HepG2 (cell line): ENCODE measurements around the gene PHF19. TPM values are rescaled to one million over a fixed set of nuclear protein-coding genes. Genes with fewer than 3 reads are reported as not detected.

ENCODE experiments used
- CERS6 ChIP-seq: sonication (generic); formaldehyde crosslinking; IDR thresholded peaks from 2 replicates; pipeline ENCODE4 v1.5.0; 2020; ENCODE audit warnings: missing genetic modification reagents
- FOXO1 ChIP-seq: sonication (generic); formaldehyde crosslinking; IDR thresholded peaks from 2 replicates; pipeline ENCODE4 v1.4.0; 2020; ENCODE audit warnings: missing genetic modification reagents
- GATAD2A ChIP-seq: IDR thresholded peaks from 2 replicates; pipeline ENCODE4 v1.6.1; 2016
- HBP1 ChIP-seq: IDR thresholded peaks from 2 replicates; pipeline ENCODE4 v1.6.1; 2016; ENCODE audit warnings: low read depth, control low read depth
- HMG20B ChIP-seq: conservative IDR thresholded peaks from 2 replicates; pipeline ENCODE4 v1.6.1; 2016; ENCODE audit warnings: missing genetic modification reagents, missing compliant biosample characterization
- NFIB ChIP-seq: sonication (generic); formaldehyde crosslinking; IDR thresholded peaks from 2 replicates; pipeline ENCODE4 v1.9.0; 2021; ENCODE audit warnings: missing genetic modification reagents, mild to moderate bottlenecking, borderline replicate concordance
- NFRKB ChIP-seq: fragments of 450-650 bp; IDR thresholded peaks from 2 replicates; pipeline ENCODE4 v1.6.1; 2017
- NKX3-1 ChIP-seq: sonication (generic); formaldehyde crosslinking; IDR thresholded peaks from 2 replicates; pipeline ENCODE4 v1.5.0; 2020; ENCODE audit warnings: missing genetic modification reagents
- NR1H2 ChIP-seq: sonication (generic); formaldehyde crosslinking; IDR thresholded peaks from 2 replicates; pipeline ENCODE4 v1.8.1; 2022; ENCODE audit warnings: low read depth, missing genetic modification reagents, borderline replicate concordance
- SIX1 ChIP-seq: sonication (generic); formaldehyde crosslinking; IDR thresholded peaks from 2 replicates; pipeline ENCODE4 v1.4.0; 2020; ENCODE audit warnings: missing genetic modification reagents, borderline replicate concordance
- TP53 ChIP-seq: sonication (generic); formaldehyde crosslinking; conservative IDR thresholded peaks from 2 replicates; pipeline ENCODE4 v1.4.0; 2020; ENCODE audit warnings: missing genetic modification reagents
- TSC22D2 ChIP-seq: sonication (generic); formaldehyde crosslinking; IDR thresholded peaks from 2 replicates; pipeline ENCODE4 v1.5.1; 2020; ENCODE audit warnings: missing genetic modification reagents, mild to moderate bottlenecking, borderline replicate concordance
- ZBTB7B ChIP-seq: sonication (generic); formaldehyde crosslinking; IDR thresholded peaks from 2 replicates; pipeline ENCODE4 v1.4.0; 2020; ENCODE audit warnings: missing genetic modification reagents
- ZNF10 ChIP-seq: sonication (generic); formaldehyde crosslinking; IDR thresholded peaks from 2 replicates; pipeline ENCODE4 v1.4.0; 2020; ENCODE audit warnings: mild to moderate bottlenecking, low read depth, missing genetic modification reagents, borderline replicate concordance
- ZNF142 ChIP-seq: sonication (generic); formaldehyde crosslinking; IDR thresholded peaks from 2 replicates; pipeline ENCODE4 v1.4.0; 2020; ENCODE audit warnings: missing genetic modification reagents
- ZNF18 ChIP-seq: sonication (generic); formaldehyde crosslinking; IDR thresholded peaks from 2 replicates; pipeline ENCODE4 v1.8.0; 2022; ENCODE audit warnings: mild to moderate bottlenecking, missing genetic modification reagents; ENCODE audit not compliant: insufficient replicate concordance
- ZNF776 ChIP-seq: sonication (generic); formaldehyde crosslinking; IDR thresholded peaks from 2 replicates; pipeline ENCODE4 v1.4.0; 2020; ENCODE audit warnings: mild to moderate bottlenecking, missing genetic modification reagents
- ZNF781 ChIP-seq: sonication (generic); formaldehyde crosslinking; IDR thresholded peaks from 2 replicates; pipeline ENCODE4 v1.5.1; 2020; ENCODE audit warnings: borderline replicate concordance, mild to moderate bottlenecking, missing genetic modification reagents; ENCODE audit errors: not compliant biosample characterization
- ZNF782 ChIP-seq: sonication (generic); formaldehyde crosslinking; IDR thresholded peaks from 2 replicates; pipeline ENCODE4 v1.4.0; 2020; ENCODE audit warnings: missing genetic modification reagents, mild to moderate bottlenecking, borderline replicate concordance
- polyA plus RNA-seq, 8 experiments: library from polyadenylated mRNA; depleted of rRNA in 3 of 8; stranded (reverse) in 7 of 8; unstranded in 1 of 8; fragments of >200 nt; fragmentation: Illumina TruSeq in 4 of 8; extraction: Trizol in 4 of 8; gene quantifications; 2 replicates each; pipeline versions ENCODE4 v1.2.1 to v1.2.3, GENCODE V29; 2011 to 2016; ENCODE audit warnings: low read depth in 4 of 8, missing spikeins in 1 of 8, mixed read lengths in 1 of 8; ENCODE audit not compliant: insufficient read depth in 1 of 8
- total RNA-seq, 5 experiments: library from RNA; depleted of rRNA; stranded (reverse); fragments of >200 nt; fragmentation: Illumina TruSeq; extraction: Trizol; gene quantifications; 2 replicates each; pipeline ENCODE4 v1.2.3, GENCODE V29; 2016; ENCODE audit warnings: low read depth in 1 of 5

The PHF19 gene
- total and polyA plus RNA-seq, 2 of the 13 experiments (the other 11 are each of a cell fraction or from before 2014, with no cell fraction given): 29.7 to 41.3 TPM

- TF ChIP-seq NR1H2 (CRISPR knock-in tag) (no peak), ZNF782 (CRISPR knock-in tag) (no peak), NFRKB (no peak), ZNF781 (CRISPR knock-in tag) (peak; percentile 23), CERS6 (CRISPR knock-in tag) (no peak), ZNF10 (CRISPR knock-in tag) (no peak), ZNF776 (CRISPR knock-in tag) (no peak; the same call in 1 of the 2 replicates), SIX1 (no peak), TP53 (CRISPR knock-in tag) (no peak), HMG20B (CRISPR knock-in tag) (no peak), NKX3-1 (CRISPR knock-in tag) (0 out of 2 replicates have a peak, but pooled peaks have one; percentile 9), HBP1 (no peak), GATAD2A (CRISPR knock-in tag) (no peak), ZNF142 (CRISPR knock-in tag) (peak; percentile 10; the same call in 1 of the 2 replicates), FOXO1 (CRISPR knock-in tag) (no peak), NFIB (no peak), TSC22D2 (CRISPR knock-in tag) (no peak), ZNF18 (CRISPR knock-in tag) (peak; percentile 57), ZBTB7B (CRISPR knock-in tag) (peak; percentile 11; the same call in 1 of the 2 replicates)
- TF ChIP-seq, all 625 proteins: peak for 6
Observed at GRCh38 chr9:120841930-120842684, 34.9 kb downstream of the PHF19 start (continued).
